HCT116 (cell line): ENCODE results near the gene GNAI3. TPM values are rescaled to one million over a fixed set of nuclear protein-coding genes. Genes with fewer than 3 reads are reported as not detected.

ENCODE experiments used
- ATAC-seq: fragments of 200-7000 bp; cut with Tn5 transposase; 2 replicates; pipeline ENCODE4 v1.9.1; 2020; ENCODE audit warnings: mild to moderate bottlenecking, moderate library complexity
- BruUV-seq: library from RNA; stranded (reverse); fragments of 400-500 nt; replicated peaks from 2 replicates; lab custom pipeline; 2021; lab: Mats Ljungman, UMichigan
- CTCF ChIA-PET: fragments of 300-600 bp; sonication (Branson Sonifier 250); formaldehyde crosslinking; loops from one replicate; lab custom pipeline; 2021; ENCODE audit warnings: antibody characterized with exemption; lab: Charles Lee
- POLR2A ChIA-PET: fragments of 300-600, 350-600 bp; sonication (Branson Sonifier 250); formaldehyde crosslinking; loops from one replicate; lab custom pipeline; 2021; ENCODE audit warnings: antibody characterized with exemption; lab: Charles Lee
- RAD21 ChIA-PET, 2 experiments: fragments of 300-600 bp; sonication (Branson Sonifier 250); formaldehyde crosslinking; loops; one replicate each; lab custom pipeline; 2023; ENCODE audit warnings: low total read pairs in 2 of 2; ENCODE audit not compliant: uncharacterized antibody in 2 of 2, unreplicated experiment in 2 of 2, low non-redundant PET in 1 of 2; lab: Charles Lee
- DNase-seq: peaks from one replicate; pipeline ENCODE4 v3.0.0-alpha.2; 2010; ENCODE audit warnings: low read depth, low spot score
- H2AFZ ChIP-seq: fragments of 200-600 bp; shearing (Covaris generic), sonication (generic); 2 replicates; pipeline ENCODE4 v1.6.1; 2017; ENCODE audit warnings: low read depth, mixed run types, mixed read lengths, antibody characterized with exemption, low read length; ENCODE audit not compliant: poor library complexity, severe bottlenecking
- H3K27ac ChIP-seq: 2 replicates; pipeline ENCODE4 v1.5.1; 2012; ENCODE audit warnings: low read depth, low read length
- H3K27me3 ChIP-seq: fragments of 200-600 bp; sonication (generic); 2 replicates; pipeline ENCODE4 v1.6.1; 2016; ENCODE audit warnings: mixed run types, low read length, mixed read lengths; ENCODE audit not compliant: insufficient read depth
- H3K36me3 ChIP-seq, 2 experiments: fragments of 200-500 bp in 1 of 2; fragments of 200-600 bp in 1 of 2; sonication (Bioruptor generic) in 1 of 2; sonication (generic) in 1 of 2; 2 replicates each; pipeline versions ENCODE4 v1.5.1 to v1.6.1; 2014 to 2016; ENCODE audit warnings: low read length in 2 of 2, inconsistent platforms in 1 of 2, mixed read lengths in 1 of 2, mixed run types in 1 of 2; ENCODE audit not compliant: insufficient read depth in 2 of 2, control insufficient read depth in 1 of 2
- H3K4me1 ChIP-seq, 2 experiments: fragments of 200-600 bp in 1 of 2; sonication (generic) in 1 of 2; 2 replicates each; pipeline versions ENCODE4 v1.5.1 to v1.6.1; 2012 to 2017; ENCODE audit warnings: low read length in 2 of 2, inconsistent platforms in 1 of 2, mild to moderate bottlenecking in 1 of 2, mixed read lengths in 1 of 2, mixed run types in 1 of 2, moderate library complexity in 1 of 2; ENCODE audit not compliant: insufficient read depth in 2 of 2, control insufficient read depth in 1 of 2
- H3K4me2 ChIP-seq: fragments of 200-600 bp; sonication (generic); 2 replicates; pipeline ENCODE4 v1.6.1; 2017; ENCODE audit warnings: mixed run types, low read length, mixed read lengths
- H3K4me3 ChIP-seq, 2 experiments: fragments of 200-600 bp in 1 of 2; sonication (generic) in 1 of 2; replicated peaks in 1 of 2; 2 replicates each; pipeline ENCODE4 v1.5.1; 2011 to 2016; ENCODE audit warnings: low read length in 2 of 2, control low read depth in 1 of 2, low read depth in 1 of 2, mild to moderate bottlenecking in 1 of 2, mixed read lengths in 1 of 2, mixed run types in 1 of 2
- H3K79me2 ChIP-seq: fragments of 200-600 bp; sonication (generic); 2 replicates; pipeline ENCODE4 v1.6.1; 2017; ENCODE audit warnings: mild to moderate bottlenecking, mixed run types, low read length, moderate library complexity, mixed read lengths; ENCODE audit not compliant: insufficient read depth
- H3K9ac ChIP-seq: fragments of 200-600 bp; sonication (generic); 2 replicates; pipeline ENCODE4 v1.6.1; 2016; ENCODE audit warnings: low read length, mixed read lengths
- H3K9me2 ChIP-seq: fragments of 200-600 bp; sonication (generic), shearing (Covaris generic); 2 replicates; pipeline ENCODE4 v1.6.1; 2017; ENCODE audit warnings: mixed run types, mild to moderate bottlenecking, moderate library complexity; ENCODE audit not compliant: insufficient read depth
- H3K9me3 ChIP-seq, 2 experiments: fragments of 200-500 bp in 1 of 2; fragments of 200-600 bp in 1 of 2; sonication (Bioruptor generic) in 1 of 2; sonication (generic) in 1 of 2; 2 replicates each; pipeline ENCODE4 v1.6.1; 2014 to 2017; ENCODE audit warnings: low read length in 2 of 2, mixed read lengths in 2 of 2, inconsistent platforms in 1 of 2, low read depth in 1 of 2, mild to moderate bottlenecking in 1 of 2, mixed run types in 1 of 2, moderate library complexity in 1 of 2; ENCODE audit not compliant: control insufficient read depth in 1 of 2, insufficient read depth in 1 of 2
- H4K20me1 ChIP-seq: fragments of 200-600 bp; sonication (generic), shearing (Covaris generic); 2 replicates; pipeline ENCODE4 v1.6.1; 2017; ENCODE audit warnings: mixed run types, mild to moderate bottlenecking, moderate library complexity; ENCODE audit not compliant: insufficient read depth
- ATF3 ChIP-seq: IDR thresholded peaks from 2 replicates; pipeline ENCODE4 v1.6.1; 2012
- CBX3 ChIP-seq: IDR thresholded peaks from 2 replicates; pipeline ENCODE4 v1.6.1; 2012; ENCODE audit warnings: low read depth
- CTCF ChIP-seq, 3 experiments: fragments of 200-600 bp in 1 of 3; sonication (generic) in 1 of 3; IDR thresholded peaks in 2 of 3; conservative IDR thresholded peaks in 1 of 3; 2 replicates each; pipeline ENCODE4 v1.5.1; 2012 to 2017; ENCODE audit warnings: low read depth in 2 of 3, low read length in 2 of 3, antibody characterized with exemption in 1 of 3, borderline replicate concordance in 1 of 3, control low read depth in 1 of 3, mild to moderate bottlenecking in 1 of 3, mixed read lengths in 1 of 3, mixed run types in 1 of 3, moderate library complexity in 1 of 3; ENCODE audit not compliant: insufficient read depth in 1 of 3
- EGR1 ChIP-seq: IDR thresholded peaks from 2 replicates; pipeline ENCODE4 v1.6.1; 2012; ENCODE audit warnings: low read depth
- EZH2 ChIP-seq: fragments of 200-600 bp; sonication (generic); IDR thresholded peaks from 2 replicates; pipeline ENCODE4 v1.6.1; 2017; ENCODE audit warnings: antibody characterized with exemption, mixed run types
- EZH2phosphoT487 ChIP-seq: fragments of 200-600 bp; IDR thresholded peaks from 2 replicates; pipeline ENCODE4 v1.6.1; 2018; ENCODE audit warnings: antibody characterized with exemption, borderline replicate concordance
- FOSL1 ChIP-seq: IDR thresholded peaks from 2 replicates; pipeline ENCODE4 v1.6.1; 2012; ENCODE audit warnings: low read depth
- JUND ChIP-seq: IDR thresholded peaks from 2 replicates; pipeline ENCODE4 v1.6.1; 2012
- POLR2A ChIP-seq: IDR thresholded peaks from 2 replicates; pipeline ENCODE4 v1.7.0; 2011; ENCODE audit warnings: borderline replicate concordance; ENCODE audit not compliant: insufficient read depth, insufficient read length; ENCODE audit errors: extremely low read depth
- POLR2AphosphoS5 ChIP-seq: IDR thresholded peaks from 2 replicates; pipeline ENCODE4 v1.6.1; 2011; ENCODE audit warnings: mild to moderate bottlenecking, low read depth, low read length, moderate library complexity
- SIN3A ChIP-seq: IDR thresholded peaks from 2 replicates; pipeline ENCODE4 v1.6.1; 2012; ENCODE audit warnings: low read depth
- SRF ChIP-seq: IDR thresholded peaks from 2 replicates; pipeline ENCODE4 v1.6.1; 2012; ENCODE audit warnings: low read depth
- TCF7L2 ChIP-seq: IDR thresholded peaks from 2 replicates; pipeline ENCODE4 v1.7.0; 2011; ENCODE audit warnings: borderline replicate concordance, inconsistent platforms; ENCODE audit not compliant: insufficient read depth, insufficient read length; ENCODE audit errors: extremely low read depth
- ZFX ChIP-seq: fragments of 450-650 bp; IDR thresholded peaks from 2 replicates; pipeline ENCODE4 v1.6.1; 2017
- ZNF274 ChIP-seq: fragments of 200-500 bp; sonication (Bioruptor generic); IDR thresholded peaks from 2 replicates; pipeline ENCODE4 v1.6.1; 2014; ENCODE audit warnings: mild to moderate bottlenecking, low read depth, low read length, inconsistent platforms
- intact Hi-C: fragments of 100-400 bp; cut with micrococcal nuclease; formaldehyde crosslinking; loops from 2 replicates; pipeline ENCODE4 v1.10.0; 2022
- total RNA-seq: library from RNA; stranded (reverse); gene quantifications from one replicate; pipeline ENCODE4 v1.2.1, GENCODE V29; 2021; ENCODE audit not compliant: unreplicated experiment
- TF ChIP-seq, protein P1 (sequence below): IDR thresholded peaks from 2 replicates; pipeline ENCODE4 v1.6.1; 2011; ENCODE audit warnings: mild to moderate bottlenecking, low read length, moderate library complexity; ENCODE audit not compliant: insufficient replicate concordance; ENCODE audit errors: extremely low read depth

Gene GNAI3
- total RNA-seq, 1 experiment from 2014 or later: 9.5 TPM

DNA sequence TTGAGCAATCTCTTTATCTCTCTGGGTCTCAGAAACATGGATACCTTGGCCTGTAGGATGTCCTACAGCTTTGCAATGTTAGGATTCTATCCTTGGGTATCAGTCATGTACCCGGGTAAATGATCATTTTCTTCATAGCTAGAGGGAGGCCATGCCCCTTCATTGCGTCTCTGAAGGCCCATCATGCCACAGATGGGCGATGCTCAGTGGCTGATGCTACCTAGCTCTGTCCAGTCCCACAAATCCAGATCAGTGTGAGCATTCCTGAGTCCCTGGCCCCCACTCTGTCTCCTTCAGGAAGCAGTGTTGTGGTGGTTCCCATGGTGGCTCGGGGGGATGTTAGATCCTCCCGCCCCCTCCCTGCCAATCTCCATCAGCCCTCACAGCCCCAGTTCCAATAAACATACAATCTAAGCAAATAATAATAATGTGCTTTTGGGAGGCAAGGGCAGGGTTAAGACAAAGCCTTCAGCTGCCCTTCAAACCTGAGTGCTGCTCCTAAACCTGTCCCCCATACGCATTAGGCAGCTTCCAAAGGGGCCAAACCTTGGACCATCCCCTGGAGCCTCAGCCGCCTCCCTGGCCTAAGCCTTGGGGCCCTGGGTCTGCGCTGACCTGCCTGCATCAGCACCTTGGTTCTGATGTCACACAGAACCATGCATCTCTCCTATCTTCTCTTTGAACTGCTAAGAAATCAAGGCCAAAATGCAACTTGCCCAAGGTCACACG lies 9.4 kb upstream of the GNAI3 start (continued):
- TF ChIP-seq CTCF (IDR thresholded peaks at IDR 0.05 in 2 of 3, conservative IDR thresholded peaks at IDR 0.05 in 1 of 3; ENCODE audit: borderline replicate concordance in 1 of 3, insufficient read depth in 1 of 3, low read depth in 2 of 3, low read length in 2 of 3) (no peak), TCF7L2 (no peak), JUND (no peak)

GRCh38 chr1:109539676-109540075 lies 8.7 kb upstream of the GNAI3 start, which contains the start of gene GPR61:
Gene GPR61 (plus strand): TSS chr1:109539872. CDS start chr1:109543023, 3,151 bp downstream.
- no peak for ATAC-seq
- H3K4me1 ChIP-seq: no peaks in the 10 kb centered on the region
- RAD21 ChIA-PET: no interaction called here
- no peaks in the 10 kb centered on the region for H4K20me1 ChIP-seq
- H3K4me2 ChIP-seq: no peak within 1 kb of the TSS
- H3K9me2 ChIP-seq: no peaks in the 10 kb centered on the region
- no TSS peak for BruUV-seq
- H3K4me3 ChIP-seq: no peak within 1 kb of the TSS
- DNase-seq: no peak
- intact Hi-C loops: loop anchor here (10.0 kb wide), 1 partner anchor 335 kb away; no protein-coding TSS in a partner anchor
- POLR2A ChIA-PET: no interaction called here
- H3K27ac ChIP-seq: no peak within 1 kb of the TSS
- H3K9ac ChIP-seq: no peak within 1 kb of the TSS
- TF ChIP-seq ATF3 (no peak), SRF (no peak), FOSL1 (no peak), EZH2 (no peak), ZNF274 (no peak), ZFX (no peak), CTCF (IDR thresholded peaks at IDR 0.05 in 2 of 3, conservative IDR thresholded peaks at IDR 0.05 in 1 of 3; ENCODE audit: borderline replicate concordance in 1 of 3, insufficient read depth in 1 of 3, low read depth in 2 of 3, low read length in 2 of 3) (no peak), EGR1 (no peak), EZH2phosphoT487 (no peak), POLR2AphosphoS5 (no peak), TCF7L2 (no peak), SIN3A (no peak), CBX3 (no peak), POLR2A (no peak)
- TF ChIP-seq, protein P1, sequence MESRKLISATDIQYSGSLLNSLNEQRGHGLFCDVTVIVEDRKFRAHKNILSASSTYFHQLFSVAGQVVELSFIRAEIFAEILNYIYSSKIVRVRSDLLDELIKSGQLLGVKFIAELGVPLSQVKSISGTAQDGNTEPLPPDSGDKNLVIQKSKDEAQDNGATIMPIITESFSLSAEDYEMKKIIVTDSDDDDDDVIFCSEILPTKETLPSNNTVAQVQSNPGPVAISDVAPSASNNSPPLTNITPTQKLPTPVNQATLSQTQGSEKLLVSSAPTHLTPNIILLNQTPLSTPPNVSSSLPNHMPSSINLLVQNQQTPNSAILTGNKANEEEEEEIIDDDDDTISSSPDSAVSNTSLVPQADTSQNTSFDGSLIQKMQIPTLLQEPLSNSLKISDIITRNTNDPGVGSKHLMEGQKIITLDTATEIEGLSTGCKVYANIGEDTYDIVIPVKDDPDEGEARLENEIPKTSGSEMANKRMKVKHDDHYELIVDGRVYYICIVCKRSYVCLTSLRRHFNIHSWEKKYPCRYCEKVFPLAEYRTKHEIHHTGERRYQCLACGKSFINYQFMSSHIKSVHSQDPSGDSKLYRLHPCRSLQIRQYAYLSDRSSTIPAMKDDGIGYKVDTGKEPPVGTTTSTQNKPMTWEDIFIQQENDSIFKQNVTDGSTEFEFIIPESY: no peak
- CTCF ChIA-PET: no interaction called here
- no peaks in the 10 kb centered on the region for H3K9me3 ChIP-seq
- H3K27me3 ChIP-seq: no peaks in the 10 kb centered on the region
- no peaks in the 10 kb centered on the region for H3K79me2 ChIP-seq
- no peaks in the 10 kb centered on the region for H3K36me3 ChIP-seq
- H2AFZ ChIP-seq: no peak within 1 kb of the TSS
